ACC112 (cell line): ENCODE results near the gene TMED1.
"Not testable (repeated sequence)": the region's sequence is repeated elsewhere in the genome, so short reads cannot be mapped to it uniquely, and the experiment has no call there.

ENCODE experiments used
- H2AFZ ChIP-seq: fragments of 200-600 bp; sonication (generic); one replicate; pipeline ENCODE4 v1.6.0; 2017; ENCODE audit warnings: antibody characterized with exemption, low read length; ENCODE audit not compliant: unreplicated experiment
- H3K27ac ChIP-seq: fragments of 200-600 bp; sonication (generic); 2 replicates; pipeline ENCODE4 v1.5.1; 2014; ENCODE audit warnings: low read depth, mild to moderate bottlenecking, antibody characterized with exemption, low read length, moderate library complexity
- H3K27me3 ChIP-seq: fragments of 200-600 bp; sonication (generic); 2 replicates; pipeline ENCODE4 v1.6.1; 2014; ENCODE audit warnings: mild to moderate bottlenecking, antibody characterized with exemption, low read length, moderate library complexity, mixed read lengths; ENCODE audit not compliant: insufficient read depth
- H3K36me3 ChIP-seq: fragments of 200-600 bp; sonication (generic); 2 replicates; pipeline ENCODE4 v1.6.1; 2016; ENCODE audit warnings: mild to moderate bottlenecking, antibody characterized with exemption, low read length, moderate library complexity, mixed read lengths; ENCODE audit not compliant: insufficient read depth
- H3K4me1 ChIP-seq: fragments of 200-600 bp; sonication (generic); one replicate; pipeline ENCODE4 v1.6.1; 2016; ENCODE audit warnings: low read length, mixed read lengths; ENCODE audit not compliant: insufficient read depth, unreplicated experiment, control insufficient read depth
- H3K4me3 ChIP-seq: fragments of 200-600 bp; sonication (generic); 2 replicates; pipeline ENCODE4 v1.5.1; 2014; ENCODE audit warnings: mild to moderate bottlenecking, low read depth, low read length
- H3K79me2 ChIP-seq: fragments of 200-600 bp; sonication (generic); one replicate; pipeline ENCODE4 v1.6.0; 2016; ENCODE audit warnings: low read length; ENCODE audit not compliant: control insufficient read depth, unreplicated experiment, insufficient read depth

The TMED1 gene

GRCh38 chr19:10862561-10863106, 26.6 kb upstream of the TMED1 start:
- Histone ChIP-seq H3K4me1 (peaks cover 8% of the 10 kb centered on the region), H3K36me3 (no peaks in the 10 kb centered on the region), H2AFZ (no peak overlapping the region), H3K4me3 (no peak overlapping the region), H3K79me2 (no peaks in the 10 kb centered on the region), H3K27ac (no peak overlapping the region), H3K27me3 (no peaks in the 10 kb centered on the region)

GRCh38 chr19:10861103-10861651, 25.2 kb upstream of the TMED1 start:
- H2AFZ ChIP-seq, result no peak overlapping the region
- H3K4me1 ChIP-seq, result peaks cover 8% of the 10 kb centered on the region
- no peaks in the 10 kb centered on the region for H3K27me3 ChIP-seq
- H3K36me3 ChIP-seq, result no peaks in the 10 kb centered on the region
- H3K79me2 ChIP-seq, result no peaks in the 10 kb centered on the region
- H3K4me3 ChIP-seq, result no peak overlapping the region
- no peak overlapping the region for H3K27ac ChIP-seq

- Histone ChIP-seq H3K27ac (no peak overlapping the region), H3K4me3 (no peak overlapping the region), H3K27me3 (no peaks in the 10 kb centered on the region), H3K79me2 (no peaks in the 10 kb centered on the region), H3K4me1 (peaks cover 3% of the 10 kb centered on the region), H2AFZ (no peak overlapping the region), H3K36me3 (no peaks in the 10 kb centered on the region)
These were observed 22.3 kb upstream of the TMED1 start for GRCh38 chr19:10858204-10858828.

DNA sequence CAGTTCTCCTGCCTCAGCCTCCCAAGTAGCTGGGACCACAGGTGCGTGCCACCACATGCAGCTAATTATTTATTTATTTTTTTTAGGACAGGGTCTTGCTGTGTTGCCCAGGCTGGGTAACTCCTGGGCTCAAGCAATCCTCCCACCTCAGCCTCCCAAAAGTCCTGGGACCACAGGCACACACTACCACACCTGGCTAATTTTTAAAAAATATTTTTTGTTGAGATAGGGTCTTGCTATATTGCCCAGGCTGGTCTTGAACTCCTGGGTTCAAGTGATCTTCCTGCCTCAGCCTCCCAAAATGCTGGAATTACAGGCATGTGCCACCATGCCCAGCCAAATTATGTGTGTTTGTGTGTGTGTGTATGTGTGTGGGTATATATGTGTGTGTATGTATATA, 20.9 kb upstream of the TMED1 start:
- H3K27ac ChIP-seq, H3K4me1 ChIP-seq, H3K36me3 ChIP-seq, H2AFZ ChIP-seq, H3K27me3 ChIP-seq, H3K4me3 ChIP-seq, H3K79me2 ChIP-seq: not testable (repeated sequence)

GRCh38 chr19:10855879-10856522, 20.0 kb upstream of the TMED1 start:
- Histone ChIP-seq H3K27me3 (no peaks in the 10 kb centered on the region), H3K4me1 (no peaks in the 10 kb centered on the region), H2AFZ (no peak overlapping the region), H3K79me2 (no peaks in the 10 kb centered on the region), H3K4me3 (no peak overlapping the region), H3K36me3 (no peaks in the 10 kb centered on the region), H3K27ac (no peak overlapping the region)

- Histone ChIP-seq H2AFZ (no peak overlapping the region), H3K4me3 (no peak overlapping the region), H3K79me2 (no peaks in the 10 kb centered on the region), H3K36me3 (no peaks in the 10 kb centered on the region), H3K27me3 (no peaks in the 10 kb centered on the region), H3K4me1 (no peaks in the 10 kb centered on the region), H3K27ac (no peak overlapping the region)
These were observed 18.5 kb upstream of the TMED1 start for GRCh38 chr19:10854350-10855089.

- Histone ChIP-seq H3K79me2 (no peaks in the 10 kb centered on the region), H3K36me3 (no peaks in the 10 kb centered on the region), H3K27me3 (no peaks in the 10 kb centered on the region), H2AFZ (no peak overlapping the region), H3K4me3 (no peak overlapping the region), H3K27ac (no peak overlapping the region), H3K4me1 (no peaks in the 10 kb centered on the region)
These were observed 16.9 kb upstream of the TMED1 start for GRCh38 chr19:10852941-10853340.

- no peak overlapping the region for H2AFZ ChIP-seq
- no peaks in the 10 kb centered on the region for H3K79me2 ChIP-seq
- H3K36me3 ChIP-seq, result no peaks in the 10 kb centered on the region
- H3K27ac ChIP-seq, result no peak overlapping the region
- H3K4me3 ChIP-seq, result no peak overlapping the region
- no peaks in the 10 kb centered on the region for H3K27me3 ChIP-seq
- no peaks in the 10 kb centered on the region for H3K4me1 ChIP-seq
These were observed 16.2 kb upstream of the TMED1 start for GRCh38 chr19:10852098-10852800.

- H3K27me3 ChIP-seq, result no peaks in the 10 kb centered on the region
- no peaks in the 10 kb centered on the region for H3K36me3 ChIP-seq
- no peak overlapping the region for H3K27ac ChIP-seq
- no peaks in the 10 kb centered on the region for H3K4me1 ChIP-seq
- no peaks in the 10 kb centered on the region for H3K79me2 ChIP-seq
- no peak overlapping the region for H3K4me3 ChIP-seq
- H2AFZ ChIP-seq, result no peak overlapping the region
These were observed 14.6 kb upstream of the TMED1 start for GRCh38 chr19:10850631-10851030.

DNA sequence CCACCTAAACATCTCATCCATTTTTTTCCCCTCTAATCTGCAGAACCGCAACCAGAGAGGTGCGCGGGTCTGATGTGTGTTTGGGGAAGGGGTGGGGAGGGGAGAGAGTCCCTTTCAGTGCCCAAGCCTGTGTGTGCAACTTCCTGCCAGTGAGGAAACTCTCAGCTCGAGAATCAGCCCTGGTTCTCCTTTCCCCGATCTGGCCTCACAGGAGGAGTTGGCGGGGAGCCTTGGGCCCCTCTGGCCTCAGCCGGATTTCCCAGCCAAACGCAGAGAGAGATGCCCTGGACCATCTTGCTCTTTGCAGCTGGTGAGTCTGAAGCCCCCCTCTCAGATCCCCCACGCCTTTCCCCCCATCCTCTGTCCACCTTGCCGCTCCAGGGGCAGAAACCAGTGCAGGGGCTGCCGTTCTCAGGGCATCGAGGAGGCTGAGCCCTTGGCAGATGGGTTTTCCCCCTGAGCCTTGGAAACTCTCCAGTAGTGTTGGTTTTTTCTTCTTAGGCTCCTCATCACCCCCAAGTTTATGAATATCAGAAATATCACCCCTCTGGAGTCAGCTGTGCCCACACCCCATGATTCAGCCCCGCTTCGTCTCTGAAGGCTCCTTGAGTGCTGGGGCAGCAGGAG, 12.3 kb upstream of the TMED1 start, which contains the start of gene C19orf38:
Gene C19orf38, plus strand, starts transcription at position 186 of the 627 bp plus-strand sequence. Its CDS starts 94 bp downstream, at position 280.
- Histone ChIP-seq H3K36me3 (no peaks in the 10 kb centered on the region), H3K4me3 (no peak within 1 kb of the TSS), H2AFZ (no peak within 1 kb of the TSS), H3K27ac (no peak within 1 kb of the TSS), H3K4me1 (no peaks in the 10 kb centered on the region), H3K79me2 (no peaks in the 10 kb centered on the region), H3K27me3 (no peaks in the 10 kb centered on the region)
